GM12892 (cell line): ENCODE data around the gene CSNK2A2.

Source experiments
- POLR2A ChIP-seq: IDR thresholded peaks from 2 replicates; pipeline ENCODE4 v1.6.1; 2011; ENCODE audit warnings: low read depth, low read length, control low read depth
- POLR2AphosphoS5 ChIP-seq: IDR thresholded peaks from 2 replicates; pipeline ENCODE4 v1.6.1; 2011; ENCODE audit warnings: low read depth, low read length, control low read depth
- TAF1 ChIP-seq: IDR thresholded peaks from 2 replicates; pipeline ENCODE4 v1.6.1; 2011; ENCODE audit warnings: low read depth, mild to moderate bottlenecking, control low read depth, low read length, borderline replicate concordance

GRCh38 chr16:58111302-58111627, 86.6 kb downstream of the CSNK2A2 start:
- TF ChIP-seq POLR2AphosphoS5 (no peak), POLR2A (no peak), TAF1 (no peak)
